Amniotic epithelial cell (primary cell): Measurements from ENCODE around the gene TAC4.

Experiments
- DNase-seq: peaks from one replicate; pipeline ENCODE4 v3.0.0-alpha.2; 2010; ENCODE audit warnings: low read depth

Gene TAC4, protein sequence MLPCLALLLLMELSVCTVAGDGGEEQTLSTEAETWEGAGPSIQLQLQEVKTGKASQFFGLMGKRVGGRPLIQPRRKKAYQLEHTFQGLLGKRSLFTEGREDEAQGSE

GRCh38 chr17:49848019-49848473 lies at the start of gene TAC4:
Gene TAC4, minus strand, starts transcription at chr17:49848069. Its CDS starts 52 bp downstream, at chr17:49848017.
- DNase-seq, result no peak

GRCh38 chr17:49896860-49897259 lies 49.0 kb upstream of the TAC4 start:
- DNase-seq, result no peak

GRCh38 chr17:49896222-49896621 lies 48.4 kb upstream of the TAC4 start:
- DNase-seq, result no peak

GRCh38 chr17:49895812-49896211 lies 47.9 kb upstream of the TAC4 start:
- DNase-seq, result no peak

DNA sequence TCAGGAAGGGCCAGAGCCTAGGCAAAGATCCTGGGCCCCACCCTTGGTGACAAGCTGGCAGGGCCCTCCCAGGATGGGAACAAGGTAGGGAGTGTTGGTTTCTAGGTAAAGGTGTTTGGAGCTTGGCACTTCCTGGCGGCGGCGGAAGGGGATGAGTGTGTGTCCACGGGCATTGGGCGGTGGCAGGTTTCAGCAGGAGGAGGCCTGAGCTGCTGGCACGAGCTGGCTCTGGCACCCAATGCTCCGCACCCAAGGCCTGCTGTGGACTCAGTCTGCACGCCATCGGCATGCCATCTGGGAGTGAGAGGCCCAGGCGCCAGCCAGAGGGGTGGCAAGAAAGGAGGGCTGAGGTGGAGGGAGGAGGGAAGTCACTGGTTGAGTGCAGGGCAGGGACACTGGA lies 46.9 kb upstream of the TAC4 start:
- no peak for DNase-seq

DNA sequence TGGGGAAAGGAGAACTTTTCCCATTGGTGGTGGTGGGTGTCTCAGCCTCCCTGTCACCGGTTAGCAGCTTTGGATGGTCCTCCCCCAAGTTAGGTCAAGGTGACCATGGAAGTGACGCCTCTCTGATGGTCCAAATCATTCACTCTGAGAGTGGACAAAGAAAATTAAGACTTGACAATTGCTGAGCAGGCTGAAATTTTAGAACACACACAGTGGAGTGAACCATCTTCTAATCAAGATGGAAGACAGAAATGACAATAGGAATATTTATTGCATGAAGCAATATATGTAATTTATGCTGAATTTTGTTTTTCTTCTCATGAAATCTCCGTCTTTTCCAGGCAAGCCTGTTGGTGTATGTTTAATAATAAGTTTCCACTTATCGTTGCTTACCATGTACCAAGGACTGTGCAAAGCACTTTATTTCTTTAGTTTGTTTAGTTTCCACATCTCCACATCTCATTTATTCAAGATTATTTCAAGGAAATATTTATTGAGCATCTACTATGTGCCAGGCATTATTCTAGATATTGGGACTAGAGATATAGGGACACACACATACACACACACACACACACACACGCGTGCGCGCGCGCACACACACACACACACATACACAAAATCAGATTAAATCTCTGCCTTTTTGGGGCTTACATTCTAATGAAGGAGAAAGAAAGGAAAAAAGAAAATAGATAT lies 44.0 kb upstream of the TAC4 start:
- DNase-seq, result no peak

- DNase-seq, result no peak
These were observed 43.4 kb upstream of the TAC4 start for GRCh38 chr17:49891271-49891670.

- DNase-seq, result no peak
These were observed 43.0 kb upstream of the TAC4 start for GRCh38 chr17:49890852-49891251.

DNA sequence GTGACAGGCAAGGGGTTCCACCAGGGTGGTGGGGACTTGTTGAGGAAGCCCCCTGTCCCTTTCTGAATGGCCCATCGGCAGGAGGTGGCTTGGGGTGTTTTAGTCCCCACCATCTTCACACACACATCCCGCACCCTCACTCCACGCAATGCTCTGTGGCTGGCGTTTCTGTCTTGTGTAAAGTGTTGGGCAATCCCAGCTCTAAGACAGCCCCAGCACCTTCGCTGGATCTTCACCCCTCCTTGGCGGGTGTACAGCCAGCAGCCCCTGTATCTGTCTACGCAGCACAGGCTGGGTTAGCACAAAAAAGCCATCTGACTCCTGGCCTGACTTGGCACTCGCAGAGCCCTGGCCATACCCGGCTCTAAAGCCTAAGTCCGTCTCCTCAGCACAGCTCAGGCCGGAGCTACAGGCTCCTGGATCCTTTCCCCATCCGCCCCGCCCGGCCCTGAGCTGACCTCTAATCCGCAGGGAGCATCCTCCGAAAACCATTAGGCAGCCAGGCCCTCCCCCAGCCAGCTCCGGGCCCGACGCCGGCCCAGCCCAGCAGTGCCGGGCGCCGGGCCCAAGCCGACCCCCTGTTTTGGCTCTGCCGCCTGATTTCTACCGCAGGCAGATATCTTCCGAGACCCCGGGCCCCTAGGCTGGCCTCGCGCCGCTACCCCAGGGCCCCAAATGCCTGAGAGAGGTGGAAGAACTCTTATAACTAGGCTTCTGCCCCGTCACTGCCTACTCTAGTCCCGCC lies 42.4 kb upstream of the TAC4 start:
- DNase-seq, result peak; percentile 33

DNA sequence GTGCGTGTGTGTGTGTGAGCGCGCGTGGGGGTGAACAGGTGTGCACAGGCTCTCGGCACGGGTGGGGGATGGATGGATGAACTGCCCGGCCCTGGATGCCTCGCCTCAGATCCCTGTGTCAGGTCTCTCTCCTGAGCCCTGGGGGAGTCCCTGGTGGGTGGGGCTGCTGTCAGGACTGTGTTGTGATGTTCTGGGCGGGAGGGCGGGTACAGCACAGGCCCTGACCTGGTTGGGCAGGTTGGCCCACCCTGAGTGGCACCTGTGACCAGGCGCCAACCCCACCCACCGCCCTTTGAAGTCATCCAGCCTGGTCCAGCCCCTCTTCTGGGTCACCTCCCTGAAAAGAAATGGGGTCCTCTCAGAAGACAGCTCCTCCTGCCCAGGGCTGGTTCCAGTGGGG lies 41.6 kb upstream of the TAC4 start:
- DNase-seq, result no peak

DNA sequence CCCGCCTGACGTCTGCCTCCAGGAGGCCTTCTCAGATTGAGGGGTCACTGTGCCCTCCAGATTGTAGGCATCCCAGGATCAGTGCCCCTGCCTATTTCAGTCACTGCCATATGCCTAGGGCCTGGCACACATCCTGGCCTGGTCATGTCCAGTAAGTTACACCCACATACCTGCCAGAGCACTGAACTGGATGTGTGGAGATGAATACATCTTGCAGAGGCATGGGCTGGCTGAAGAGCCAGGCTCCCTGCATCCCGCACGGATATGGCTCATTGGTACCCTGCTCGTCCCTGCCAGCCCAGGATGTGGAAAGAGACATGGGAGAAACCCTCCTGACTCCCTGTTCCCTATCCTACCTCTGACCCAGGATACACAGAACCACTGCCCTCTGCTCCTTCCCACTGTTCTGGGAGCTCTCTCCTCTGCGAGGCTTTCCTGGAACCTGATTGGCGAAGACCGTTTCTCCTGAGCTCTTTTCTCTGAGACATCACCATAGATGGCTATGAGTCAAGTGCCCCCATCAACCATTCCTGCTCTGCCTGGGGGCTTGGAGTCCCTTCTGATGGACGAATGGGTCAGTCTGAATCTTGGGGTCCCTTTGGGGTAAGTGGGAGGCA lies 40.0 kb upstream of the TAC4 start:
- no peak for DNase-seq

DNA sequence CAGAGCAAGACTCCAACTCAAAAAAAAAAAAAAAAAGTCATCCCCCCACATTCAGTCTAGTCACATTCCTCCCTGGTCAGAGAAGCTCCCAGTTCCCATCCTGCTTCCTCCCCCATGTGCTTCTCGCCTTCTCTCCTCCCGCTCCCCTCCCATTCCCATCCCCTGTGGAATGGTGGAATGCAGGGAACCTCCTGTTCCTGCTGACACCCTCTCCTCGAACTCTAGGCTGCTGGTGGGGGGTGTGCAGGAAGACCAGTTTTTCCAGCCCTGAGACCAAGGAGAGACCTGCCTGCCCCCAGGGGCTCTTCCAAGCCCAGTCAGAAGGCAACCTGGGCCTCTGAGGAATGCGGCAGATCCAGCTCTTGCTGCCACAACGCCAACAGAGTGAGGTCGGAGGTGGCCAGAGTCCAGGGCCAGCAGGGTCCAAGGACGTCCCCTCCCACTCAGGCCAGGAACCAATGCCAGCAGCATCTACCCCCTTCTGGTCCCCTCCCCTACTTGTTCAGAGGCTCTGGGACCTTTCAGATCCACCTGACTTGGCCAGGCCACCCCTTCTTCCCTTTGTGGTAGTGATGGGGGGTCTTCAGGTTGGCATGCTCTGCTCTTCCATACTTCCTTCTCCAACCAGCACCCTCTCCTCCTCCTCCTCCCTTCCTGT lies 39.3 kb upstream of the TAC4 start:
- DNase-seq, result peak; percentile 13

DNA sequence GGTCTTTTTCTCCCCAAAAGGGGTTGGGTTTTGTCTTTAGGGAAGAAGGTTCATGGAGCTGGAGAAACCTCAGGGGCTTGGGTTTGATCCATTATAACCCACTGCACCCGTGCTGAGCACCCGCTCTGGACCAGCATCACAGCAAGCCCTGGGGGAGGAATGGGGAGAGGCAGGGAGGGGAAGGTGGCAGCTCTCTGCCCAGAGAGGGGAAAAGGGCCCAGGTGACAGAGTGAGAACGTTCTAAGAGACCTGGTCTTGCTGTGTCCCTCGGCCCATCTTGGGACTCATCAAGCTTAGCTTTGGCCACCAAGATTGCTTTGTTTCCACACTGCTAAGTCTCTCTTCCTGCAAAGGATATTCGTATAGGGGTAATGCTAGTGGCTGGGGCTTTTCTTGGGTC lies 38.2 kb upstream of the TAC4 start:
- no peak for DNase-seq

DNA sequence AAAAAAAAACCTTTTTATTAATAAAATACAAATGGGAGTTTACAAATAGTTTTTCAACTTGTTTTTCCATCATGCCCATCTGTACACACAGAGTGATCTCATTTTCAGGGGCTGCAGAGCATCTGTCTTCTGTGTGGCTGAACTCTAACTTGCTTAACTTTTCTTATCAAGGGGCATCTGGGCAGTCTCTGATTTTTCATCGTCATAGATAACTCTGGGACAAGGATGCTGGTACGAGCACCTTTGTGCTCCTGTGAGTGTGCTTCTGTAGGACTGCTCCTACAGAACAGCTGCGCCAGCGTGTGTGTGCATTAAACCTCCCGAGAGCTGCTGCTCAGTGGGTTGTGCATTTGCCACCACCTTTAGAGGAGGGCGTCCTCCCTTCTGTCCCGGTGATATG lies 34.6 kb upstream of the TAC4 start:
- DNase-seq, result no peak

DNA sequence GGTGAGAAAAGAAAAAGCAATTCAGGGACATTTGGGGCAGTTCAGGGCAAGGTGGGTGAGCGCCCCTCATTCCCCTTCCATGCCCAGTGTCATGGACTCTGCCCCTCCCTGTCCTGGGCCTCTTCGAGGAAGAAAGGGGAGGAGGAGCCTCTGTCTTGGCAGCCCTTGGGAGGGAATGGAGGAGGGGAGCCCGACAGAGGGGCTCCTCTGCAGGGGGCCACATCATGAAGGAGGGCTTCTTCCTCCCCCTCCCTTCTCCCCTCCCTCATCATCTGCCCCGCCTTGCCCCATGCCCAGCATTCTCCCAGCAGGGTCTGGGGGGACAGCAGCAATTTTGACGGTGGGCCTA lies 33.2 kb upstream of the TAC4 start:
- no peak for DNase-seq

GRCh38 chr17:49880291-49881053 lies 32.6 kb upstream of the TAC4 start:
- peak; percentile 41 for DNase-seq

DNA sequence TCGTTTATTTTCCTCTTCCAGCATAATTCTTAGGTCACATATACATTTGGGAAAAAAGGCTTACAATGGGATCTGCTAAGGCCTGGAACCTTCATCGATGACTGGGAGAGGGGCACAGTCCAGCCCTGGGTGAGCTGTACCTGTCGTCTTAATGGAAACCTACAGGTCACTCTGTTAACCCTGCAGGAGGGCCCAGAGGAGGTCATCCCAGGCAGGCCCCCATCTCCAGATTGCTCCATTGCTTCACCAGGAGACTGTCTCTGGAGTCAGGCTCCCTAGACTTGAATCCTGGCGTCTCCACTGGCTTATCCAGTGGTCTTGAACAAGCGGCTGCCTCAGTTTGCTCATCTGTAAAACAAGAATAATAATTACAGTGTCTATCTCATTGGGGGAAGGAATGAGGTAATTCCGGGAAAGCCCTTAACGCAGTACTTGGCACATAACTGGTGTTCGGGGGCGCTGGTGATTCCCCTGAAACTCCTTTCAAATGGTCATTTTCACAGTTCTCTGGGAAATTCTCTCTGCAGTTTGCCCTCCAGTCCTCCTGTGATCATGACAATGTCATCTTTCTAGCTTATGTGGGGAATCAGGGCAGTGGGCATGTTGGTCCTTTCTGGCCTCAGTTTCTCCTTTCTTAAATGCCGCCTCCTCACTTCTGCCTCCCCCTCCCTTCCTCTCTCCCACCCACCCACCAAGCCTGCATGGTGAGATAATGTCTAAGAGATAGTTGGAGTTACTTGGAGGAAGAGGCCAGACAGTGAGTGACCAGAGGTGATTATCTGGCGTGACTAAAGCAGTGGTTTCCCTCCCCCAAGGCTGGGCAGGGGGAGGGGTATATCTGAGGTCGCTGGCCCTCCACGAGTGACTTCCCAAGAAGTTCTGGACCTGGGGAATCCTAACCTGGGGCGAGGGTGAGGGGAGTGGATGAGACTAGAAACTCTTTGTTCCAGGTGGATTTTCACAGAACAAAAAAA lies 31.3 kb upstream of the TAC4 start:
- DNase-seq, result peak; percentile 19

GRCh38 chr17:49875685-49876084 lies 27.8 kb upstream of the TAC4 start:
- no peak for DNase-seq

- no peak for DNase-seq
These were observed 27.0 kb upstream of the TAC4 start for GRCh38 chr17:49874911-49875310.

- DNase-seq, result no peak
These were observed 26.1 kb upstream of the TAC4 start for GRCh38 chr17:49873926-49874325.

- DNase-seq, result no peak
These were observed 25.6 kb upstream of the TAC4 start for GRCh38 chr17:49873466-49873865.
